Neural cell (in vitro differentiated cells): ENCODE measurements around the gene SETD2. TPM values are rescaled to one million over a fixed set of nuclear protein-coding genes. Genes with fewer than 3 reads are reported as not detected.

Experiments
- H2AFZ ChIP-seq: fragments of 200-600, 300-800 bp; sonication (generic), shearing (Covaris generic); 2 replicates; pipeline ENCODE4 v1.6.0; 2014; ENCODE audit warnings: low read depth, mild to moderate bottlenecking, antibody characterized with exemption, low read length, moderate library complexity
- H3F3A ChIP-seq: fragments of 200-600 bp; shearing (Covaris generic); 2 replicates; pipeline ENCODE4 v1.6.1; 2016; ENCODE audit warnings: mild to moderate bottlenecking, moderate library complexity, mixed read lengths, antibody characterized with exemption, low read length; ENCODE audit not compliant: insufficient read depth, poor library complexity, severe bottlenecking
- H3K27ac ChIP-seq: fragments of 200-600, 300-800 bp; sonication (generic), shearing (Covaris generic); 2 replicates; pipeline ENCODE4 v1.5.1; 2014; ENCODE audit warnings: mild to moderate bottlenecking, low read length, moderate library complexity
- H3K27me3 ChIP-seq: fragments of 300-800, 200-600 bp; sonication (generic), shearing (Covaris generic); 2 replicates; pipeline ENCODE4 v1.6.0; 2014; ENCODE audit warnings: mild to moderate bottlenecking, low read depth, low read length, moderate library complexity; ENCODE audit not compliant: insufficient read depth
- H3K36me3 ChIP-seq: fragments of 300-800, 200-600 bp; sonication (generic), shearing (Covaris generic); 2 replicates; pipeline ENCODE4 v1.5.1; 2014; ENCODE audit warnings: mild to moderate bottlenecking, antibody characterized with exemption, low read length, moderate library complexity; ENCODE audit not compliant: insufficient read depth
- H3K4me2 ChIP-seq: fragments of 300-800, 200-600 bp; sonication (generic), shearing (Covaris generic); 2 replicates; pipeline ENCODE4 v1.6.0; 2014; ENCODE audit warnings: mild to moderate bottlenecking, low read length
- H3K4me3 ChIP-seq: fragments of 300-800, 200-600 bp; sonication (generic), shearing (Covaris generic); 2 replicates; pipeline ENCODE4 v1.5.1; 2014; ENCODE audit warnings: mild to moderate bottlenecking, low read length, moderate library complexity
- H3K79me2 ChIP-seq: fragments of 200-600 bp; shearing (Covaris generic); replicated peaks from 2 replicates; pipeline ENCODE4 v1.6.0; 2014; ENCODE audit warnings: mild to moderate bottlenecking, low read length, moderate library complexity; ENCODE audit not compliant: insufficient read depth
- H3K9ac ChIP-seq: fragments of 300-800, 200-600 bp; sonication (generic), shearing (Covaris generic); 2 replicates; pipeline ENCODE4 v1.6.1; 2016; ENCODE audit warnings: mild to moderate bottlenecking, low read length, mixed read lengths
- H3K9me2 ChIP-seq: fragments of 200-600 bp; shearing (Covaris generic); 2 replicates; pipeline ENCODE4 v1.6.1; 2016; ENCODE audit warnings: mild to moderate bottlenecking, low read length, mixed read lengths; ENCODE audit not compliant: insufficient read depth
- H3K9me3 ChIP-seq: fragments of 200-600, 300-800 bp; sonication (generic), shearing (Covaris generic); 2 replicates; pipeline ENCODE4 v1.6.1; 2016; ENCODE audit warnings: mild to moderate bottlenecking, mixed run types, low read length, moderate library complexity, mixed read lengths
- H4K20me1 ChIP-seq: fragments of 200-600 bp; shearing (Covaris generic); 2 replicates; pipeline ENCODE4 v1.6.1; 2016; ENCODE audit warnings: mild to moderate bottlenecking, mixed run types; ENCODE audit not compliant: insufficient read depth
- EP300 ChIP-seq: fragments of 450-650 bp; conservative IDR thresholded peaks from 2 replicates; pipeline ENCODE4 v1.6.1; 2014; ENCODE audit warnings: antibody characterized with exemption, mild to moderate bottlenecking, moderate library complexity; ENCODE audit not compliant: poor library complexity, severe bottlenecking
- EZH2 ChIP-seq: fragments of 200-600, 300-800 bp; shearing (Covaris generic), sonication (generic); IDR thresholded peaks from 2 replicates; pipeline ENCODE4 v1.6.1; 2014; ENCODE audit warnings: antibody characterized with exemption, low read length, borderline replicate concordance, mild to moderate bottlenecking; ENCODE audit not compliant: insufficient read depth, poor library complexity, severe bottlenecking
- MXI1 ChIP-seq: fragments of 450-650 bp; conservative IDR thresholded peaks from 2 replicates; pipeline ENCODE4 v1.6.1; 2014; ENCODE audit warnings: antibody characterized with exemption, mild to moderate bottlenecking; ENCODE audit not compliant: poor library complexity, severe bottlenecking
- POLR2AphosphoS5 ChIP-seq: IDR thresholded peaks from 2 replicates; pipeline ENCODE4 v1.6.1; 2012
- RAD21 ChIP-seq: fragments of 450-650 bp; conservative IDR thresholded peaks from 2 replicates; pipeline ENCODE4 v1.6.1; 2014; ENCODE audit warnings: antibody characterized with exemption, mild to moderate bottlenecking, moderate library complexity
- SMC3 ChIP-seq: fragments of 450-650 bp; conservative IDR thresholded peaks from 2 replicates; pipeline ENCODE4 v1.6.1; 2014; ENCODE audit warnings: antibody characterized with exemption, mild to moderate bottlenecking, moderate library complexity; ENCODE audit not compliant: poor library complexity
- TAF1 ChIP-seq: IDR thresholded peaks from 2 replicates; pipeline ENCODE4 v1.6.1; 2012; ENCODE audit warnings: low read depth
- polyA plus RNA-seq: library from polyadenylated mRNA; depleted of rRNA; stranded (reverse); fragments of >200 nt; gene quantifications from 2 replicates; pipeline ENCODE4 v1.2.3, GENCODE V29; 2014
- TF ChIP-seq, protein P1 (sequence below): IDR thresholded peaks from 2 replicates; pipeline ENCODE4 v1.6.1; 2012; ENCODE audit warnings: borderline replicate concordance
- TF ChIP-seq, protein P2 (sequence below): fragments of 450-650 bp; IDR thresholded peaks from 2 replicates; pipeline ENCODE4 v1.5.1; 2014; ENCODE audit warnings: antibody characterized with exemption, mild to moderate bottlenecking, moderate library complexity; ENCODE audit not compliant: poor library complexity, severe bottlenecking

SETD2 gene
- polyA plus RNA-seq, 1 donor from 2014 or later = 18.4 TPM

DNA sequence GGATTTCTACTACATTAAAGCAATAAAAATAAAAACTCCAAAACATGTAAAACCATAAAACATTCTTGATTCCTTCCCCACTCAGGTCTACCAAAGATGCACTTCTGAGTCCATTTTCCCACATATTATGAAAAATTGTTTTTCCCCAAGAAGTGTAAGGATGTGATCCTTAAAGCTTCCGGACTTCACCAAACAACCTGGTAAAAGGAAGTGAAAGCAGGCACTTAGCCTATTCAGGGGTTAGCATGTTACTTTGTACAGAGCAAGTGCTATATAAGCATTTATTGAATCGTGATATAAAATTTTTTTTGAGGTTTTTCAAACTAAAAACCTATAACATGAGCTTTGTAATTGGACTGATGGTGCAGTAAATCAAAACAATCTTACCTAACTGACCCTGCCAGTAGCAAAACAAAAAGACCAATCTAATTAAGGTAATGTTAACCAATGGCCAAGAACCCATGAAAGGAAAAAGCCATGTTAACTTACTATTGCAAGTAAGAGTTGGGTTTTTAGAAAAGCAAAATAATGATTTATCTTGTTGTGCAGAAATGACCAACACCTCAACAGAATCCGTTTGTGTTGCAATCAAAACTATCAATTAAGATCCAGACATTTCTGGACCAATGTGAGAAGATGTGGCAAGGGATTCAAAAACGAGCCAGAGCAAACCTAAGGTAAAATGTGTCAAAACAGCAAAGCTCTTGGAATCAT, 1.8 kb downstream of the SETD2 start (continued):
- TF ChIP-seq EP300 = no peak

DNA sequence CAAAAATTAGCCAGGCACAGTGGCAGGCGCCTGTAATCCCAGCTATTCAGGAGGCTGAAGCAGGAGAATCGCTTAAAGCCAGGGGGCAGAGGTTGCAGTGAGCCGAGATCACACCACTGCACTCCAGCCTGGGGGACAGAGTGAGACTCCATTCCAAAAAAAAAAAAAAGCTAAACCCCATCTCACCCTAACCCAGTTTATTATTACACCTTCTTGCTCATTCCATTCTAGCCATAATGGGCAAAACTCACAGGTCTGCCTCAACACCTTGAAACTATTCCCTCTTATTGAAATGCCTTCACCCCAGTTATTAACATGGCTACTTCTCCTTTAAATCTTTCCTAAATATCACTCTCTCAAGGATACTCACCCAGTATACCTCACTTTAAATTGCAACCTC, 4.1 kb downstream of the SETD2 start:
- TF ChIP-seq POLR2AphosphoS5 (no peak), TAF1 (no peak), RAD21 (no peak), SMC3 (no peak), EZH2 (no peak), MXI1 (no peak), EP300 (no peak)
- TF ChIP-seq, protein P1, sequence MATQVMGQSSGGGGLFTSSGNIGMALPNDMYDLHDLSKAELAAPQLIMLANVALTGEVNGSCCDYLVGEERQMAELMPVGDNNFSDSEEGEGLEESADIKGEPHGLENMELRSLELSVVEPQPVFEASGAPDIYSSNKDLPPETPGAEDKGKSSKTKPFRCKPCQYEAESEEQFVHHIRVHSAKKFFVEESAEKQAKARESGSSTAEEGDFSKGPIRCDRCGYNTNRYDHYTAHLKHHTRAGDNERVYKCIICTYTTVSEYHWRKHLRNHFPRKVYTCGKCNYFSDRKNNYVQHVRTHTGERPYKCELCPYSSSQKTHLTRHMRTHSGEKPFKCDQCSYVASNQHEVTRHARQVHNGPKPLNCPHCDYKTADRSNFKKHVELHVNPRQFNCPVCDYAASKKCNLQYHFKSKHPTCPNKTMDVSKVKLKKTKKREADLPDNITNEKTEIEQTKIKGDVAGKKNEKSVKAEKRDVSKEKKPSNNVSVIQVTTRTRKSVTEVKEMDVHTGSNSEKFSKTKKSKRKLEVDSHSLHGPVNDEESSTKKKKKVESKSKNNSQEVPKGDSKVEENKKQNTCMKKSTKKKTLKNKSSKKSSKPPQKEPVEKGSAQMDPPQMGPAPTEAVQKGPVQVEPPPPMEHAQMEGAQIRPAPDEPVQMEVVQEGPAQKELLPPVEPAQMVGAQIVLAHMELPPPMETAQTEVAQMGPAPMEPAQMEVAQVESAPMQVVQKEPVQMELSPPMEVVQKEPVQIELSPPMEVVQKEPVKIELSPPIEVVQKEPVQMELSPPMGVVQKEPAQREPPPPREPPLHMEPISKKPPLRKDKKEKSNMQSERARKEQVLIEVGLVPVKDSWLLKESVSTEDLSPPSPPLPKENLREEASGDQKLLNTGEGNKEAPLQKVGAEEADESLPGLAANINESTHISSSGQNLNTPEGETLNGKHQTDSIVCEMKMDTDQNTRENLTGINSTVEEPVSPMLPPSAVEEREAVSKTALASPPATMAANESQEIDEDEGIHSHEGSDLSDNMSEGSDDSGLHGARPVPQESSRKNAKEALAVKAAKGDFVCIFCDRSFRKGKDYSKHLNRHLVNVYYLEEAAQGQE = no peak
- TF ChIP-seq, protein P2, sequence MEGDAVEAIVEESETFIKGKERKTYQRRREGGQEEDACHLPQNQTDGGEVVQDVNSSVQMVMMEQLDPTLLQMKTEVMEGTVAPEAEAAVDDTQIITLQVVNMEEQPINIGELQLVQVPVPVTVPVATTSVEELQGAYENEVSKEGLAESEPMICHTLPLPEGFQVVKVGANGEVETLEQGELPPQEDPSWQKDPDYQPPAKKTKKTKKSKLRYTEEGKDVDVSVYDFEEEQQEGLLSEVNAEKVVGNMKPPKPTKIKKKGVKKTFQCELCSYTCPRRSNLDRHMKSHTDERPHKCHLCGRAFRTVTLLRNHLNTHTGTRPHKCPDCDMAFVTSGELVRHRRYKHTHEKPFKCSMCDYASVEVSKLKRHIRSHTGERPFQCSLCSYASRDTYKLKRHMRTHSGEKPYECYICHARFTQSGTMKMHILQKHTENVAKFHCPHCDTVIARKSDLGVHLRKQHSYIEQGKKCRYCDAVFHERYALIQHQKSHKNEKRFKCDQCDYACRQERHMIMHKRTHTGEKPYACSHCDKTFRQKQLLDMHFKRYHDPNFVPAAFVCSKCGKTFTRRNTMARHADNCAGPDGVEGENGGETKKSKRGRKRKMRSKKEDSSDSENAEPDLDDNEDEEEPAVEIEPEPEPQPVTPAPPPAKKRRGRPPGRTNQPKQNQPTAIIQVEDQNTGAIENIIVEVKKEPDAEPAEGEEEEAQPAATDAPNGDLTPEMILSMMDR = no peak
- Histone ChIP-seq H3K9me2 (no peaks in the 10 kb centered on the region), H3F3A (peaks cover 2% of the 10 kb centered on the region), H3K27ac (no peak overlapping the region), H3K4me2 (no peak overlapping the region), H3K4me3 (no peak overlapping the region), H3K79me2 (peaks cover 78% of the 10 kb centered on the region), H3K27me3 (no peaks in the 10 kb centered on the region), H4K20me1 (peaks cover 15% of the 10 kb centered on the region), H3K36me3 (no peaks in the 10 kb centered on the region), H3K9me3 (no peaks in the 10 kb centered on the region), H3K9ac (no peak overlapping the region), H2AFZ (no peak overlapping the region)

DNA sequence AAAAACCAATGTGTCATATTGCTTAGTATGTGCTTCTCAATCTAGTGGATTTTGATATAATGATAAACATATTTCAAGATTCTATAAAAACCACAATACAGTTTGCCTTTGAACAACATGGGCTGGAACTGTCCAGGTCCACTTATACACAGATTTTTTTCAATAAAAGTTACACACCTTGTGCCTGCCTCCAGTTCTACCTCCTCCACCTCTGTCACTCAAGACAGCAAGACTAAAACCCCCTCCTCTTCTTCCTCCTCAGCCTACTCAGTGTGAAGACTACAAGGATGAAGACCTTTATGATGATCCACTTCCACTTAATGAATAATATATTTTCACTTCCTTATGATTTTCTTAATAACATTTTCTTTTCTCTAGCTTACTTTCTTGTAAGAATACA, 5.7 kb downstream of the SETD2 start:
- Histone ChIP-seq H3K9me2 (no peaks in the 10 kb centered on the region), H4K20me1 (peaks cover 15% of the 10 kb centered on the region), H3K9me3 (no peaks in the 10 kb centered on the region), H3K27me3 (no peaks in the 10 kb centered on the region), H3K27ac (no peak overlapping the region), H3K4me2 (no peak overlapping the region), H2AFZ (no peak overlapping the region), H3K36me3 (no peaks in the 10 kb centered on the region), H3F3A (no peaks in the 10 kb centered on the region), H3K79me2 (peaks cover 91% of the 10 kb centered on the region), H3K9ac (no peak overlapping the region), H3K4me3 (no peak overlapping the region)
- no peak for TF ChIP-seq TAF1
- no peak for TF ChIP-seq MXI1
- no peak for TF ChIP-seq POLR2AphosphoS5
- TF ChIP-seq EZH2 = no peak
- no peak for TF ChIP-seq RAD21
- TF ChIP-seq, protein P1 = no peak
- no peak for TF ChIP-seq EP300
- no peak for TF ChIP-seq SMC3
- TF ChIP-seq, protein P2 = no peak
